T-helper 22 cell (primary cell): Measurements from ENCODE around the gene MRPS35.

Experiments
- DNase-seq: peaks from one replicate; pipeline ENCODE4 v3.0.0-alpha.2; 2020; ENCODE audit warnings: low read depth

The MRPS35 gene

DNA sequence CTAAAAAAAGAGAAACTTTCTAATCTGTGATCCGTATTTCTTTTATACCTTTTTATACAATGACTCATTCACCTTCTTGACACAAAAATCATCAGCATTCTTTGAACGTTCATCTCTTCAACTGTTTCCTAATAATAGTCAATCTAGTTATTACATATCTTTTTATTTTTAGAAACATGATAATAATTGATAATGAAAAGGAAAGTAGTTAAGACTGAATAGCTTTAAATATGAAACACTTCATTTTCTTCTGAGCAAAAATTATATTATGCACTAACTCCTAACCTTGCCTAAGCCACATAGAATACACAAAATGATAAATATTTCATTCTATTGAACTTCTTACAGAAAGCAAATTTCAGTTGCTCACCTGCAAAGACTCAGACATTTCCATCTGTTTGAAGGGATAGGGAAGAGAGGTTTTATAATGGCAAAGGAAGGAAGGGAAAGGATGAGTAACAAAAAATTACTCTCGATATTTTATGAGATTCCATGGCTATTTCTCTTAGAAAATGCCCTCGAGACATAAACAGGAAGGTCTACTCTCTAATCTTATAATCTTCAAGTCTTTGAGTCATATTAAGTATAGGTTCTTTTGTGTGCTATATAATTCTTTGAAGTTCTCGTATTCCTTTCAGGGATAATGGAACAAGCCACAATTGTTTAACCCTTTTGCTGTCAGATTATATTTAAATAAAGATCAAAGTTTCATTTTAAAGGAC lies 61.9 kb downstream of the MRPS35 start:
- no peak for DNase-seq

DNA sequence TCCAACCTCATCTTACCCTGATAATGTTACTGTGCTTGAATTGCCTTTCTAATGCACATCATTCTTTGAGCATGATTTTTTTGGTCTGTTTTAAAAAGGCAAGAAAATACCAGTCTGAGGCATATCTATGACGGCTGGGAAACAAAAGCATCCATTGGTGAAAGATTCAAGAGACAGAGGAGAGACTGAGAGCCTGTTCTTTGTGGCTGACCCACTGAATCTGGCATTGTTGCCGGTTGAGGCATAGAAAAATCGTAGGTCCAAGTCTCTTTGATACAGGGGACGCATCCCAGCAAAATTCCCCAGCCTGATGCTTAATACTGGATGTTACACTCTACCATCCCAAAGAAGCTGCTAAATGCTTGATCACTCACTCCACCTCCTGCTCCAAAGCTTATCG lies 66.5 kb downstream of the MRPS35 start:
- no peak for DNase-seq

DNA sequence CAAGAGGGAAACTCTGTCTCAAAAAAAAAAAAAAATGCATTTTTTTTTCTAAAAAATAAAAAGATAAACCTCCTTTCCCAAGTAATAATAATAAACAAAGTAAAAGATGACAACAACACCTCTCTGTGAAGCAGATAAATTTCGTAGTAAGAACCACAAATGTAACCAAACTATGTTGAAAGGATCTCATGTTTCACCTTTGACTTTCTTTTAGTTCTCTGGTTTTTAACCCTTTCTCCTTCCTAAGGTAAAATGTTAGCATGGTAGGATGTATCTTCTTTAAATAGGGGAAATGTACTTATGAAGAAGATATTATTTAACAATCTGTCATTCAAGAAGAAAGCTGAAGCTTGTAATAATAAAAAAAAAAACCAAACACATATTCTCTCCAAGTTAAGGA lies 67.6 kb downstream of the MRPS35 start:
- DNase-seq, result no peak

DNA sequence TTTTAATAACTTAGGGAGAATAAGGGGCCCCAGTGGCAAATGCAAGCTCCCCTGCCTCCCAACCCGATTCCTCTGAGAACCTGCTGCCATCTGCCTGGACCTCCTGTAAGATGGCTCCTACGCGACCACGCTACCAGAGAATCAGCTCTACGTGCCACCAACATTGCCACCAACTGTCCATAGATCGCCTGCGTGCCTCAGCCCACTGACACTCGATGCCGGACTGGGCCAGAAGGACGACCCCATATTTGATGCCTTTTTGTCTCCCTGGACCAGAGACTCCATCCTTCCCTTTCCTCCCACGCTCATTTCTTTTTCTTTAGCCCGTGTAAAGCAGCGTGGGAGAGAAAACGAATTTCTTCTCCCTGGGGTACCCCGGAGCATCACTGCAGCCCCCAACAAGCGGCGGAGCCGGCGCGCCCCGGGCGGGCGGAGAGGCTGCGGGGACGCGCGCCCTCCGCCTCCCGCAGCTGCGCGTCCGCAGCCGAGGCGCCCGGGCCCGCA lies 68.8 kb downstream of the MRPS35 start:
- no peak for DNase-seq

DNA sequence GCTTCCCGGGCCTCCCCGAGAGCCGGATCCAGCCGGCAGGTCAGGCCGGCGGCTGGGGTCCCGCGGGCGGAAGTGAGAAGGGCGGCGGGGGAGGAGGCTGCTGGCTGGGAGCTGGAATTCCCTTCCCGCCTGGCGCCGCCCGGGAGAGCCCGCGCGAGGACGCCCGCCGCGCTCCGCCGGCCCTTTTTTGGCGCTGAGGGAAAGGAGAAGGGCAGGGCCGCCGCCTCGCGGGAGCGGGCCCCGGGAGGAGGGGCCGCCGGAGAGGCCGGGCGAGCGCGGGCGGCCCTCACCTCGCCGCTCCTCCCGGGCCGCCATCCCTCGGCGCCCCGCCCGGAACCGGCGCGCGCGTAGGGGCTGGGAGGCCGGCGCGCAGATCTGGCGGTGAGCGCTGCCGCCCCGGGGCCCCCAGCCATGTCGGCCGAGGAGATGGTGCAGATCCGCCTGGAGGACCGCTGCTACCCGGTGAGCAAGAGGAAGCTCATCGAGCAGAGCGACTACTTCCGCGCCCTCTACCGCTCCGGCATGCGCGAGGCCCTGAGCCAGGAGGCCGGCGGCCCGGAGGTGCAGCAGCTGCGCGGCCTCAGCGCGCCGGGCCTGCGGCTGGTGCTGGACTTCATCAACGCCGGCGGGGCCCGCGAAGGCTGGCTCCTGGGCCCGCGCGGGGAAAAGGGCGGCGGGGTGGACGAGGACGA lies 69.4 kb downstream of the MRPS35 start, which contains the start of the genes KLHL42 and MANSC4:
TSS of gene KLHL42 (plus strand) at position 314 of the 692 bp plus-strand sequence. CDS start at position 412, 98 bp downstream.
TSS of gene MANSC4 (minus strand) at position 317 of the 692 bp plus-strand sequence. CDS start 8,960 bp downstream, outside the sequence.
- peak; percentile 35 for DNase-seq

DNA sequence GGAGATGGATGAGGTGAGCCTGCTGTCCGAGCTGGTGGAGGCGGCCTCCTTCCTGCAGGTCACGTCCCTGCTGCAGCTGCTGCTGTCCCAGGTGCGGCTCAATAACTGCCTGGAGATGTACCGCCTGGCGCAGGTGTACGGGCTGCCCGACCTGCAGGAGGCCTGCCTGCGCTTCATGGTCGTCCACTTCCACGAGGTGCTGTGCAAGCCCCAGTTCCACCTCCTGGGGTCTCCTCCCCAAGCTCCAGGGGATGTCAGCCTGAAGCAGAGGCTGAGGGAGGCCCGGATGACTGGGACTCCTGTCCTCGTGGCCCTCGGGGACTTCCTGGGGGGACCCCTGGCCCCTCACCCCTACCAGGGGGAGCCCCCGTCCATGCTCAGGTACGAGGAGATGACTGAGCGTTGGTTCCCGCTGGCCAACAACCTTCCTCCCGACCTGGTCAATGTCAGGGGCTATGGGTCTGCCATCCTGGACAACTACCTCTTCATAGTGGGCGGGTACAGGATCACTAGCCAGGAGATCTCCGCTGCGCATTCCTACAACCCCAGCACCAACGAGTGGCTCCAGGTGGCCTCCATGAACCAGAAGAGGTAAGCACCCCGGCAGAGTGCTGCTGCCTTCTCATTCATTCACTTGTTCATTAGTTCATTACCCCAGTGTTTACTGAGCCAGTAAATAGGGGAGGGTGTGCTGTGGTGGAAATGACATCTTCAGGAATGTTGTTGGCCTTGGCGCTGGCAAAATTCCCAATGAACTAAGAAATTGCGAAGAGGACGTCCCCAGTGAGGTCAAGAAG lies 70.2 kb downstream of the MRPS35 start:
- DNase-seq, result peak; percentile 1

DNA sequence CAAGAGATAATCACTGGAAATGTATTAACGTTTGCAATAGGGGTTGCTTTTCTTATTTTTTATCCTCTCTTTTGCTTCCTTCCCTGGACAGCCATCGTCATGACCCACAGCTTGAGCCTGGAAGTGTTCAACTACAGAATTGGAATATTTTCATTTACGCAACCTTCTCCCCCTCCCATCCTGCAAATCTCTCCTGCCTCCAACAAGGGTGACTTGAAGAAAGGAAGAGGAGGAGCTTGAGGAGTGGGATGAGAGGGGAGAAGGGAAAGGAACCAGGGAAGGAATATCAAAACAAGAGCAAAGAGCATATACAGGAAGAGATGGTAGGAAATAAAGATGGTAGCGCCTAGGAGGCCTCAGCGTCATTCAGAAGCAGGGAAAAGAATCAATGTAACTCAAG lies 71.0 kb downstream of the MRPS35 start:
- no peak for DNase-seq

DNA sequence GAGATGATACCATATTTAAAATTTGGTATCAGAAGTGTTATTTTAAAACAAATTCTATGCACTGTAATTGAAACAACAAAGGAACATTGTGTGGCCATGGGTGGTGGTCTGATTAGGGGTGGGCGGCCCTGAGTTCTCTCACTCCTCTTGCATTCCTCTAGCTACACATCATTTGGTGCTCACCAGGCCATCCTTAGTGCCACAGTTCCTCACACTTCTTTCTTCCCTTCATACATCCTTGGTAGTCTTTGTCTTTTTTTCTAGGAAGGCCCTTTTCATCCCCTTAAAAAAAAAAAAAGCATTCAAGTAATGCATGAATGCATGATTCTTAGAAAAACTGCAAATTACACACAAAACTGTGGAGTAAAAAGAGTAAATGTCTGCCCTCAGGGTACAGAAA lies 71.8 kb downstream of the MRPS35 start:
- DNase-seq, result no peak

DNA sequence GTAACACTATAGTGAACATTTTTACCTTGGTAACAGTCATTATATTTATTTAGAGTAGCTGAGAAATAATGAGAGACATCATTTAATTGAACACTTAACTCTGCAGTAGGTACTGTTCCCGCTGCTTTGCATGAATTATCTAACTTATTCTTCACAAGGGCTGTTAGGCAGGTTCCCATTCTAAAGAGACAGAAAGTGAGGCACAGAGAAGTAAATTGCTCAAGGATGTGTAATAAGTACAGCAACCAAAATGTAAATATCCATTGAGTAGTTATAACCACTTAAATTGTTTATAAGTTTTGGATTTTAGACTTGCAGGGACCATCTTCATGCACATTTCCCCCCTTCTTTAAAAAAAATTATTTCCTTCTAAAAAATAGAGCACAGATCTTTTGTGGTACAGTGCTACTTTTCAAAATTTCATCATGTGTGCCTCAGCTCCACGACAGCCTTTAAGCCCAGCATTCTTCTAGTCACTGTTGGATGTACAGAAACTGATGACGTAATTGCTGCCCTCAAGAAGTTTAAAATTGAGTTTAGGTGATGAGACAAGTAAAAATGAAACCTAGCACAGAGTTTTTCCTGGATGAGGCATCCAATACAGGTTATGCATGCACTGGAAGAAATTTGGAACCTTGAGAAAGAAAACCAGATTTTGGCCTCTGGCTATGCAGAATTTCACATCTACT lies 75.4 kb downstream of the MRPS35 start:
- no peak for DNase-seq

DNA sequence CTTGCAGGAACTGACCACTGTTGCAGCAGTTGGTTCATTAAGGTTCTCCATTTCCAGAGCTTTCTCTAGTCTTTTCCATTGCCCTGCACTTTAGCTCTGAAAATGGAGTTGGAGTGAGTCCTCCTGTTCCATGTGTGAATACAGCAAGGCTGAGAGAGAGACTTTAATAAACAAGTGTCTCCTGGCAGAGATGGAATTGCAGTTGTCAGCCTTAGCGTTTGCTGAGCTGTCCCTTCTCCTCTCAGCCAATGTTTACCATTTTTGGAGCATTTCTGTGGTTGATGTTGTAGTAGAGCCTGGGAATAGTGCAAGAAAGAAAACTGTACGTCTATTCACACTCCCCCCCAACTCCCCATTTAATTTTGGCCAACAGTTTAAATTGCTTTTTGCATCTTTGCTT lies 76.9 kb downstream of the MRPS35 start:
- DNase-seq, result no peak

DNA sequence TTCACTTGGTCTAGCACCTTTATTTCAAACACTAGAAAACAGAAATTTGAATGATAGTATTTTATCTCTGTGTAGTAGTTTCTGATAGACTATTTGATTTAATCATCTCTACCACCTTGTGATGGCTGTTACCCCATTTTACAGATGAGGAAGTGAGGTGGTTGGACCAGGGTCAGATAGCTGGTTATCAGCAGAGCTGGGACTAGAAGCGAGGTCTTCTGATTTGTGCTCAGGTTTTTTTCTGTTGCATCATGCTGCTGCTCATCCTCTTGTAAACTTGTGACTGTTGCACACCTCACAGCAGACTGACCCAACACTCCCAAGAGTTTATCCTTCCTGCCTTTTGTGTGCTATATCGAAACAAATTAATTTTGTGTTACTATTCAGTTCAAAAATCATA lies 79.5 kb downstream of the MRPS35 start:
- DNase-seq, result no peak

DNA sequence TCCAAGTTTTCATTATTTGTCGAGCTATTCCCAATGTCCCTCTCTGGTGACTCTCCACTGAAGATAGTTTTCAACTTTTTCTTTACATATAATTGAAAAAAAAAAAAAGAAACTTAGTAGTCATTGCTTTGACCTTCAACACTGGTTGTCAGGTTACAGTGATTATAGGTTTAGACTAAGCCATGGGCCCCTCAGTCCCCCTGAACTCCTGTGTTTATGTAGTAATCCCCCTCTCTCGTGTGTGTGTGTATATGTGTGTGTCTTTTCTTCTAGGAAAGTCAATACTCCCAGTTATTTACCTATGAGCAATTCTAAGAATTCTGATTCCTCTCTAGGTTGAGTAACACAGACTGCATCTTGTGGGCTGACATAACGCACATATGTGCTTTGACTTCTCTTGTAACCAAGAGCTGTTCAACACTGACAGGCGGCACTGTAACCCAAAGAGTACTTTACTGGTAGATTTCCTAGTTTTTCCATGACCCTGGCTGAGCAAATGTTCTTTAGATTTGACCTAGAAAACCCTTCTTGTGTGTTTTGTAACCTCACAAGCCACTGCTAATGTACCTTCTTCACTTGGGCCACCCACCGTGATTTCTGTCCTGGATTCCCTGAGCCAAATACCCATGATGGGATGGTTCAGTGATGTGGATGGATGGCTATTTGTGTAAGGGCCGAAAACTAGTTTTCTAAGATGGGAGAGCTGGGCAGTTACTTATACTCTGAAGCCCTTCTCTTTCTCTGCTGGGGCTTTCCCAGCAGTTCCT lies 84.4 kb downstream of the MRPS35 start:
- DNase-seq, result no peak

DNA sequence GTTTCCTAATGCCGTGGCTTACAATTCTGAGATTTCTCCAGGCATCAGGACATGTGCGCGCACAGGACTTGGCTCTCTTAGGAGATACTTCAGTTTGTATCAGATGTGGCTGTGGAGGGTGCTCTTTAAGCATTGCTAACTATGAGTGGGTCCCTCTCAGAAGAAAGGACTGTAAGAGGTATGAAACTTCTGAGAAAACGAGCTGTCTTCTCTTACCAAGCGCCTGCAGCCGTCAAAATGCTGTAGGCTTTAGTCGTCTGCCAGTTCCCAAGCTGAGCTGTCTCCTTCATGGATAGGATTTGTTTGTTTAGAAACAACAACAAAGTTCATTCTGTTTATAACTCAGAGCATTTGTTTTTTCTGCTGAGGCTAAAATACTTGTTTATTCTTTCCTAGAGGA lies 85.5 kb downstream of the MRPS35 start:
- DNase-seq, result no peak

DNA sequence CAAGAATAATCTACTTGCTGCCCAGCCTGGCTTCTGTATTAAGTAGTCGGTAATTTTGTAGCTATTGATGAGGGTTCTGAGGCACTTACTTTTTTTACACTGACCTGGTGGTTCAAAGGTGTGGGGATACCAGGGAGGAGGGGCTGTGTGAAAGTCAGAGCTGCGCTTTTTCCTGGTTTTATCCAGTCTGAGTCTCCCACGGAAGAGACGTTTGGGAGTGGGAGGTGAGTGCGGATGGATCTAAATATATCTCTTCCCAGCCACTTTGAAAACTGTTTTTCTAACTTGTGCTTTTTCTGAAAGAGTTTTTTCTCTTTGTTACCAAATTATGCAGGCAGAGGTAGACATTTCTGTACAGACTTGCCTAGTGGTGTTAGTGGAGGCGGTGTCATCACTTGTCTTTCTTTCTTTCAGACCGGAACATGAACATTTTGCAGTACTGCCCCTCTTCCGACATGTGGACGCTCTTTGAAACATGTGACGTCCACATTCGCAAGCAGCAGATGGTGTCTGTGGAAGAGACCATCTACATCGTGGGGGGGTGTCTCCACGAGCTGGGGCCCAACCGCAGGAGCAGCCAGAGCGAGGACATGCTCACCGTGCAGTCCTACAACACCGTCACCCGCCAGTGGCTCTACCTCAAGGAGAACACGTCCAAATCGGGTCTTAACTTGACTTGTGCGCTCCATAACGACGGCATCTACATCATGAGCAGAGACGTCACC lies 86.8 kb downstream of the MRPS35 start:
- no peak for DNase-seq

DNA sequence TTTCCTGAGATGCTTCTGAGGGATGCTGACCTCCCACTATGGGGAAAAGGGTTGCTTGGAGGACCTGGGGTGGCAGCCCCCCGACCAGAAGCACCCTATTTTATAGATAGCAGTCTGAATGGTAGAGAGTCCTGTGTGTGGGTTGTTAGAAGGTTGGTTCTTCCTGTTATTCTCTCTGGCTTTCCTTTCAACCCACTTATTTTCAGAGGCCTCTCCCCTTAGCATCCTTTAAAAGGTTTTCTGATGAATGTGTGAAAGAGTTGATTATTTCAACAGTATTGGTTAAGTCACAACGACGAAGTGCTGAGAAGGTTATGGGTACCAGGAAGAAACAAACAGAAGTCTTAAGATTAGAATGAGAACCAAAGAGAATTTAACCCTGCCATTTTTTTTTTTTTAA lies 90.2 kb downstream of the MRPS35 start:
- DNase-seq, result no peak

DNA sequence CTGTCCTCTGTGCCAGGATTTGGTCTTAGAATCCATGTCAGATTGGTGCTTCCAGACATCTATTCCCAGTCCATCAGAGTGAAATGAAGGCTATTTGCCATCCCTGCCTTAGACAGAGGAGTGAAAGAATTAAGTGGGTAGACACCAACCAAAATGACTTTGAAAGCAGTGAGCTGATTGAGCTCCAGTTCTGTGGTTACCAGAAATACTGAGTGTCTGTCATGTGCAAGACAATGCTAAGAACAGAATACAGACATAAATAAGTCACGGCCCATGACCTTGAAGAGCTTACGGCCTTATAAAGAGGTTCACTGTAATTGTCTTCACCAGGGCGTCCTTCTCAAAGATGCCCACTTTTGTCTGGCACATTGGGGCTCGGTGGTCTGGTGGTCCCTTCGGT lies 91.0 kb downstream of the MRPS35 start:
- no peak for DNase-seq

DNA sequence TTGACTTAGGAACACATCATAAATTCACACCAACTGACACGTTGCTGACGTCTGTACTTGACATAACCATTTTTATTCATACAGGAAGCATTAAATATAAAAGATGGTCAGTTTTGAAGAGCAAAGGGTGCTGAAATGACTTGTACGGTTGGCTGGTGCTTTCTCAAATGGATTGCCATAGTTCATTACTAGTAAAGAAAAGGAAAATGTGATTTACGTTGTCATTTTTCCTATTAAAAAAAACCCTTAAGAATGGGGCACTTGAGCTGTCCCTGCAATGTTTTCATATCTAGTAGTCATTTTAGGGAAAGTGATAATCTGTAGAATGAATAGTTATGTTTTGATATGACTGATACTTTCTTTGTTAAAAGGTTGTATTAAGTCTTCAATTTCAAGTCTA lies 91.9 kb downstream of the MRPS35 start:
- DNase-seq, result no peak

DNA sequence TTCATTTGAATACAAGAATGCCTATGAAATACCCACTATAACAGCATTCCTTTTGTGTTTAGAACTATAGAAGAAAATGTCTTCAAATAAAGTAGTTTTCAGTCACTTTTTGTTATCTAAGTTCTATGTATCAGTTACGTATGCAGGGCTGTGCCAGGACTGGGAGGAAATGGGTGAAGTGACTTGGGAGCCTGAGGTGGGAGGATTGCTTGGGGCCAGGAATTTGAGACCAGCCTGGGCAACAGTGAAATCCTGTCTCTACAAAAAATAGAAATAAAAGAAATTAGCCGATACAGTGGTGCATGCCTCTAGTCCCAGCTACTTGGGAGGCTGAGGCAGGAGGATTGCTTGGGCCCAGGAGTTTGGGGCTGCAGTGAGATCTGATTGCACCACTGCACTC lies 92.3 kb downstream of the MRPS35 start:
- DNase-seq, result no peak

DNA sequence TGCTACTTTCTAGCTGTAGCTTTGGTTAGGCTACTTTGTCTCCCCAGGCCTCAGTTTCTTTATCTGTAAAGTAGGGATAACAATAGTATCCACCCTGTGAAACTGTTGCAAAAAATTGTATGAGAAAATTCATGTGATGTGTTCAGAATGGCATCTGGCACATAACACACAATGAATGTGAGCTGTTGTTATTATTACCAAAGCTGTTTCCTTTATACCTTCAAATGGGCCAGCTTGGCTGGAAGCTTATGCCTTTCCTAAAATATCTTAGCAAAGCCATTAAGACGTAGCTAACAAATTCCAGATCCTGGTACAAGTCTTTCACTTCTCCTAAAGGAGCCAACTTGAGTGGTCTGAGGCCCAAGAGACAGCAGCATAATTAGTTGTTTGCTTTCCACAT lies 94.6 kb downstream of the MRPS35 start:
- DNase-seq, result no peak
